Activated CD8-positive, alpha-beta memory T cell treated with anti-CD3 and anti-CD28 coated beads for 1 hour (primary cell): Measurements from ENCODE around the gene GJC1.
"Not testable (repeated sequence)": the region's sequence is repeated elsewhere in the genome, so short reads cannot be mapped to it uniquely, and the experiment has no call there.

Experiments
- DNase-seq, 2 donors: peaks; one replicate each; pipeline ENCODE4 v3.0.0-alpha.2; 2020; ENCODE audit warnings: low read depth in 1 of 2; ENCODE audit errors: extremely low read depth in 1 of 2

The GJC1 gene

DNA sequence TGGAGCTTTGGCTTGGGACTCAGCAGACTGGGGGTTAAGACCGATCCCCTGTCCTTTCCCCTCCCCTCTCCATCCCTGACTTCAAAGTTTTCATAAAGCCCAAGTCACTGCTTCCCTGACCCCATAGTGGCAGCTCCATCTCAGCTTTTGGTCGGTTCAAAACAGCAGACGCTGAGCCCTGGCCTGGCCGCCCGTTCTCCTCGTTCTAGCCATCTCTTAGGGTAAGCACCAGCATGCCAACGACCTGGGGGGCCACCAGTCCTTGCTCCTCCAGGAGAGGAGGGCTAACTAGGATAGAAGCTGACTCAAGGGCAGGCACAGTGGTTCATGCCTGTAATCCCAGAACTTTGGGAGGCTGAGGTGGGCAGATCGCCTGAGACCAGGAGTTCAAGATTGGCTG lies 16.1 kb upstream of the GJC1 start:
- no peak for DNase-seq

- no peak for DNase-seq
Observed at GRCh38 chr17:44844390-44844830, 14.3 kb upstream of the GJC1 start.

DNA sequence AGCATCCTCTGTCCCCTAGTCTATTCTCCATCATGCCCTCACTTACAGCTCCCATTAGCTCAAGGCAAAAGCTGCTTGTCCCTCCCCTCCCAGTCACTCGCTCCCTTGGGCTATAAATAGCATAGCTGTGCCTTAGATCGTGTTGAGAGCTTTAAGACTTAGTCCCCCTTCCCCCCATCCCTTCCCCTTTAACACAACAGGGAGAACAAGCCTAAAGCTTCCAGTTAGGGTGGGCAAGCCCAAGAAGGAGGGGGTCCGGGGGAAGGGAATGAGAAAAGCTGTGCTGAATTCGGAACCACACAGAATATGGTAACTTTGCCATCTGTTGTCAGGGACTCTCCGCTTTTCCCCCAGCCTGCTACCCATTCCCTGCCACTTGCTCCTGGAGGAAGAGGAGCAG lies 12.7 kb upstream of the GJC1 start:
- no peak for DNase-seq

GRCh38 chr17:44840936-44841335 lies 10.8 kb upstream of the GJC1 start:
- DNase-seq, result no peak

GRCh38 chr17:44840274-44840673 lies 10.2 kb upstream of the GJC1 start:
- DNase-seq, result no peak

GRCh38 chr17:44837196-44837595 lies 7.1 kb upstream of the GJC1 start:
- no peak for DNase-seq

GRCh38 chr17:44832805-44833204 lies 2.7 kb upstream of the GJC1 start:
- no peak for DNase-seq

GRCh38 chr17:44831371-44831770 lies 1.3 kb upstream of the GJC1 start:
- no peak for DNase-seq

GRCh38 chr17:44830359-44831288 lies 537 bp upstream of the GJC1 start:
- DNase-seq, result no peak

GRCh38 chr17:44828919-44829522 lies 1.1 kb downstream of the GJC1 start:
- DNase-seq, result no peak

DNA sequence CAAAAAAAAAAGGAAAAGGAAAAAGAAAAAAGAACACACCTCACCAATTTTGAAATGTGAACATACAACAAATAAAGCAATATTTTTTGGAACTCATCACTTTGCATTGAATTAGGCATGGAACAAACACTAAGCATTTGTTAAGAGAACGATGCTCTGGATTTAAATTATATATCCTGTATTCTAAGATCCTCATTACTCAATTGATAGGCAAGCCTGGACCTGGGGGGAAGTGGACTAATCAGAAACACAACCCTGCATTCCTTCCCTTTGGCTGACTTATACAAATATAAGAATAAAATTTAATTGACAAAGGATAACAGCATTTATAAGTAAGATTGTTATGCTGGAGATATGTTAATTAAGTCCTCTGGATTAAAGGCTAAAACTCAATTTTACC lies 2.2 kb downstream of the GJC1 start:
- no peak for DNase-seq

DNA sequence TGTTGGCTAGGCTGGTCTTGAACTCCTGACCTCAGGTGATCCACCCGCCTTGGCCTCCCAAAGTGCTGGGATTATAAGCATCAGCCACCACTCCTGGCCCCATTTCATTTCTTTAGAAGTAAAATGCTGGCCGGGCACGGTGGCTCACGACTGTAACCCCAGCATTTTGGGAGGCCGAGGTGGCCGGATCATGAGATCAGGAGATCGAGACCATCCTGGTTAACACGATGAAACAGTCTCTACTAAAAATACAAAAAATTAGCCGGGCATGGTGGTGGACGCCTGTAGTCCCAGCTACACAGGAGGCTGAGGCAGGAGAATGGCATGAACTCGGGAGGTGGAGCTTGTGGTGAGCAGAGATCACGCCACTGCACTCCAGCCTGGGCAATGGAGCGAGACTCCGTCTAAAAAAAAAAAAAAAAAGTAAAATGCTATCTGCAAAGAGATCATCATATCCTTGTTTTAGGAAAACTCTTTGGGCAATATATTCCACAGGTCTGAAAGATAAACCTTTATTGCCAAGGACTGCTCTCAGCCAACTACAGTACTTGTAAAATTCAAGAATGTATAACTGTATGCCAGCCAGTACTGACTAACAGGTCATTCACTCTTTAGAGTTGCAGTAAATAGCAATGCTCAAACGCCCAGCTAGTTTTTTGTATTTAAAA lies 3.8 kb downstream of the GJC1 start:
- DNase-seq, result no peak

- DNase-seq, result not testable (repeated sequence)
Observed at GRCh38 chr17:44825236-44825635, 4.9 kb downstream of the GJC1 start.

DNA sequence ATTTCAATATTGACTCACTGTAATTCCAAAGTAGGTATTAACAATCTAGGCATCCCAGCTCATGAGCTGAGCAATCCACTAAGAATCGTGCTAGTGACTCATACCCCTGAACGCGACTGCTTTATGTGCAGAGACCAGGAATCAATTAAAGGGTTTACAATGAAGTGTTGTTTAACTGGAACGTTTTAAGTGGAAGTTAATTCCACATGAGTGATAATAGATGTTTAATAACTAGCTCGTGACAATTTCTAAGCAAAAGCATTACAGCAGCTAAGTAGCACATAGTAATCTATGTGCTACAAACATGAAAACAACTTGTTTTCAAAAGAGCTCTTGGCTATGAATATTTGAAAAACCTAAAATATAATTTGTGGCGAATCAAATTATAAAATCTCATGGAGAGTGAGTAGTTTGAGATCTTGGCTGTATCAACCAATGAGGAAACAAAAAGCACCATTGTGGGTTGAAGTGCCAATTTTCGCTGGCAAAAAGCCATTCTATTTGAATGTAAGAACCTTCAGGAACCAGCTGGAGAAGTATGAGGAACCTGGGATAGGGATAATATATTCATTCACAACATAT lies 9.4 kb downstream of the GJC1 start:
- no peak for DNase-seq

DNA sequence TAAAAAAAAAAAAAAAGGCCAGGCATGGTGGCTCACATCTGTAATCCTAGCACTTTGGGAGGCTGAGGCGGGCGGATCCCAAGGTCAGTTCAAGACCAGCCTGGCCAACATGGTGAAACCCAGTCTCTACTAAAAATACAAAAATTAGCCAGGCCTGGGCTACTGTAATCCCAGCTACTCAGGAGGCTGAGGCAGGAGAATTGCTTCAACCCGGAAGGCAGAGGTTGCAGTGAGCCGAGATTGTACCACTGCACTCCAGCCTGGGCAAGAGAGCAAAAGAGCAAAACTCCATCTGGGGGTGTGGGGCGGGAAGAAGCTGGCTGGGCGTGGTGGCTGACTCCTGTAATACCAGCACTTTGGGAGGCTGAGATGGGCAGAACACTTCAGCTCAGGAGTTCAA lies 11.6 kb downstream of the GJC1 start:
- DNase-seq, result not testable (repeated sequence)

DNA sequence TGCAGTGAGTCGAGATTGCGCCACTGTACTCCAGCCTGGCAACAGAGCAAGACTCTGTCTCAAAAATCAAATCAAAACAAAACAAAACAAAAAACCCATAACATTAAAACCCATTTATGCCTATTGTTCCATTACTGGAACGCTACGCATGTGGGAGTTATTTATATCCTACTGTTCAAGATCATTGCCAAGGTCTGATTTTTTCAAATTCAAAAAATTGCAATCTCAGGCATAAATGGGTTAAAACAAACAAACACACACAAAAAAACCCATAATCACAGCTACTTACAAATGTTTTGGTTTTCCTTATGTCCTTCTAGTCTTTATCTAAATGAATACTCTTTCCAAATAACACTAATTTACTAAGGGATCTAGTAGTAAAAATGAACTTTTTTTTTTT lies 17.8 kb downstream of the GJC1 start:
- DNase-seq, result no peak

- not testable (repeated sequence) for DNase-seq
Observed at GRCh38 chr17:44808656-44809388, 21.3 kb downstream of the GJC1 start.

DNA sequence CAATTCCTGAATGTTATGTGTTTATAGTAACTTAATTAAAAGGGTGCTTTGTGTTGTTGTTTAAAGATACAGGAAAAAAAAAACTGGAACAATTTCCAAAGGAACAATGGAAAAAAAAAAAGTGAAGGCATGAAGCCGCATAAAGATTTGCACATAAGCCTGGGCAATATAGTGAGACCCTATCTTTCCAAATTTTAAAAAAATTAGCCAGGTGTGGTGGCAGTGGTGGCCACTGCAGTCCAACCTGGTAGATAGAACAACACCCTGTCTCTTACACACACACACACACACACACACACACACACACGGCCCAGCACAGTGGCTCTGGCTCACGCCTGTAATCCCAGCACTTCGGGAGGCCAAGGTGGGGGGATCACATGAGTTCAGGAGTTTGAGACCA lies 21.9 kb downstream of the GJC1 start:
- DNase-seq, result no peak

DNA sequence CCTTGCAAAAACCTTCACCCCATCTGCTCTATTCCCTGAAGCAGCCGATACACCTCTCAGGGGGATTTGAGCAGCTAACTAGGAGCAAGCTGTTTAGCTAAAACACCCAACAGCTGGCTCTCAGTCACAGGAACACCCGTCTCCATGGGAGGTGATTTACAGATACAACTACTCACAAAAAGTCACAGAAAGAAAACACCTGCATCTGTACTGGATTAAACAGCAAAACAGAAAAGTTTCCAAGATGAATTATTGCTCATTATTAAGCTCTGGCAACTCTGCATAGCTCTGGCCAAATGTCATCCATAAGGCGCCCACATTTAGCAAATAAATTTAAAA lies 22.3 kb downstream of the GJC1 start:
- DNase-seq, result no peak

DNA sequence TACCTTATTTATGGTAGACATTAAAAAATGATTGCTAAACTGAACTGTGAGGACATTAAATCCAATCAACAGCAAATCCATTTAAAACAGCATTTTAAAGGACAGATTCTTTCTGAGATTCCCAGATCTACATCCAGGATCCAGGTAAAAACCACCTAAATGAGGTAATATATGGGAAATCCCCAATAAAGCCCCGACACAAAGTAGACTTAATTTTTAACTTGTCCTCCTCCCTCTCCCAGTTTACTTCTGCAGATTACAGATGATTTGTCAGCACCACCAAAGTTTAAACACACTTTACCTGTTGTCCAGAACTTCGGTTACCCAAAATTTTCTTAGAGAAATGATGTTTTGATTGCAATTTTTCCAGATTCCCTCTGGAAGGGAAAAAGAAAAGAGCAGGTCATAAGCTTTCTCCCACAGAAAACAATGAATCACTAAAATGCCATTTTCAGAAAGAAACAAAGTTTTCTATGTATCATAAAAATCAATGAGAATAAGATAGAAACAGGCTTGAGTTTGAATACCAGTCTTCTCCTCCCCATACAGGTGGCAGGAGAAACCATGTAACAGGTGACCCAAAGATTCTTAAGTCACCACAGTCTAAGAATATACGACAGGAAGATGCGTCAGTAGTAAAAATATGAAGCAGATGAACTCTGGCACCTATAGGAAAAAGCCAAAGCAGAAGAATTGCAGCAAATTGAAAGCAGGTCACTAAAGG lies 22.8 kb downstream of the GJC1 start:
- no peak for DNase-seq
